ENCODE measurements around the gene SHB.

- TF ChIP-seq CTCF (IDR thresholded peaks at IDR 0.05) (no peak), POLR2A (IDR thresholded peaks at IDR 0.05) (no peak)
These were observed 15.1 kb downstream of the SHB start for GRCh38 chr9:38053697-38054461.
